Pons (tissue), 1 donor: ENCODE data around the gene NET1.

Experiments
- DNase-seq: peaks from one replicate; pipeline ENCODE4 v3.0.0-alpha.2; 2016; ENCODE audit warnings: low spot score

NET1 gene

DNA sequence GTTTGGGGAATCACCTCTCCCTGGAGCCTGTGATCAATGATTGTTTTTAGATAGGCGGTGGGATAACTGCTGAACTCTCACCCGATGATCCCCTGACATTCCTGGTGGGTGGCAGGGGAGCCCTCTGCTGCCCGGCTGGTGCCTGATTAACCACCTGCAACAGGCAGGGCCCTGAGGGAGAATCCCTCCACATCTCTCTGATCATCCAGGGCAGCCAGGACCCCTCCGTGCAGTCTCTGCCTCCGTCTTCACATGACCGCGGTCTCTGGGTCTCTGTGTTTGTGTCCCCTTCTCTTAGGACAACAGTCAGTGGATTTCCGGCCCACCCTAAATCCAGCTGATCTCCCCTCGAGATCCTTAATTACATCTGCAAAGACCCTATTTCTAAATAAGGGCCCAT, 69.7 kb downstream of the NET1 start:
- DNase-seq: no peak

DNA sequence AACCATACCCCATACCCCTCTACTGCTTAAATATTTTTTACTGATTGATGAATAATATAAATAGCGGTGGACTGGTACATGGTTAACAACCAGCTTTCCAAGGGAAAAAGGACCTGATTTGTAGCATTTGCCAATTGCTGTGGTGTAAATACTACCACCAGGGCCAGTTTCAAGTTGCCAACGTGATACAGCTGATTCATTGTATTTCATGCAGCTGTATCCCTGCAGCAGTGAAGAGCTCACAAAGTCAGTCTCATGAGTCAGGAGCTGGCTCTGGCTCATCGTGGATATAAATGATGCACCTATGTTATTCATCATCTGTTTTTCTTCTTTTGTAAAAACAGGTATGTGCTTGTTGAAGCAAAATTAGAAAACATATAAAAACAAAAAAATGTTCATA, 71.8 kb downstream of the NET1 start:
- DNase-seq: no peak

DNA sequence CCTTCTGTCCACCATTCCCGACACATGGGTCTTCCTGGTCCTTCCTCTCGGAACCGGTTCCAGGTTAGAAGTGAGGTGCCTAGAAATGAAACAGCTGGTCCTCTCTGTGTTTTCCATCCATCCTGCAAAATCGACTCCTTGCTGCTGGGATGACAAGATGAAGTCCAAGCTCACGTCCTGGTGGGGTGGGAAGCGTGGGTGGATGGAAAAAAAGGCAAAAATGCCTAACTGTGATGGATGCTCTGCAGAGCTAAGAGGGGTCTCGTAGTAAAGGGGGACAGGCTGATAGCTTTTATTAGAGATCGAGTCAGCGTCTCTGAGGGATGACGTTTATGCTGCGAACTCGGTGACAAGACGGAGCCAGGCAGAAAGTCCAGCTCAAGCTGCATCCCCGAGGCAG, 72.9 kb downstream of the NET1 start:
- DNase-seq: no peak

DNA sequence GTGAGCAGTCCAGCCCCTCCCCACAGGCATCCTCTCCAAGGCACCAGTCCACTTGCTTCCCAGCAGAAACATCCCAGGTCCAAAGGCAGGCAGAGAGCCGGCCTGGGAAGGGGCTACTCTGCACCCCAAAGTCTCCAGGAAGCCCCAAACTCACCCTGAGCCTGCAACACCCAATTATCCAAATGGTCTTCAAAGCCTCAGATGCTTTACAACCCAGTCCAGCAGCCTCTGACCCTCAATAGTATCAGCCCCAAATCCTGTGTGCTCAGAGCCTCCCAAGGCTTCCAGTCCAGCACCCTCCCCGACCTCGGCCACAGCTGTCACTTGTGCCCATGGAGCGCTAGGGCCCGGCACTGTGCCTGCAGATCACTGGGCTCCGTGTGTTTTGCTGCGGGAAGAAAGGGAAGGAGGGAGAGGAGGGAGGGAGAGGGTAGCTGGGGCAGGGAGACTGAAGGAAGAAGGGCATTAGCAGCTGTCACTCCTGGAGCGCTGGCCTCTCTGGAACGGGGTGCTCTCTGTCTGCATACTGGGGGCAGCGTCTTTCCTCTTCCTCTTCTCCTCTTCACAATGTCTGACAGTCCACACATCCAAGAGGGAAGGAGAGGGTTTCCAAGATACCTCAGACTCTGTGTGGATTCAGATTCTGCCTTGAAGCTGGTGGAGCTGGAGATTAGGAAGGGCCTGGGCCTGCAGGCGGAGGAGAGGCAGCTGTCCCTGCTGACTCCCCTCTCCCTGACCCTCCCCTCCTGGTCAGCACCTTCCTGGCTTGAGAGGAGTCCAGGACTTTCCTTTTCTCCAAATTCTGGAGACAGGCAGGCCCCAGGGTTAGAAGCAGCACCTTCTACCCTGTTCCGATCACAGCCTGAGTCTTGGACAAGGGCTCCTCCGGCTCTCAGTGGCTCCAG, 73.8 kb downstream of the NET1 start:
- DNase-seq: no peak

DNA sequence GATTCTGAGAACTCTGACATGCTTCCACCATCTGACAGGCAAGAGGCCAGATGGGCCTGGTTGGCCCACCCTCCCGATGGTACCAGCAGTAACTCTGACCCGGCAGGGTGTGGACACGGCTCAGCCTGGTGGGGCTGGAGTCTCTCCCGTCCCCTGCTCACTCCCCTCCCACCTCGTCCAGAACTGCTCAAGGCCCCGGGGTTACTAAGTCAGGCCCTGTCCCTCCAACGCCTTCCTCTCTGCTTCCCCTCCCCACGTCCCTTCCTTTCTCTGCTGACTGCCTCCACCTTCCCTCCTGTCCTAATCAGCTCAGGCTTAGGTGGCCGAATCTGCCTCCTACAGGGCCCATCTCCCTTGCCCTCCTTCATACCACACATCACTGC, 74.5 kb downstream of the NET1 start:
- DNase-seq: no peak

DNA sequence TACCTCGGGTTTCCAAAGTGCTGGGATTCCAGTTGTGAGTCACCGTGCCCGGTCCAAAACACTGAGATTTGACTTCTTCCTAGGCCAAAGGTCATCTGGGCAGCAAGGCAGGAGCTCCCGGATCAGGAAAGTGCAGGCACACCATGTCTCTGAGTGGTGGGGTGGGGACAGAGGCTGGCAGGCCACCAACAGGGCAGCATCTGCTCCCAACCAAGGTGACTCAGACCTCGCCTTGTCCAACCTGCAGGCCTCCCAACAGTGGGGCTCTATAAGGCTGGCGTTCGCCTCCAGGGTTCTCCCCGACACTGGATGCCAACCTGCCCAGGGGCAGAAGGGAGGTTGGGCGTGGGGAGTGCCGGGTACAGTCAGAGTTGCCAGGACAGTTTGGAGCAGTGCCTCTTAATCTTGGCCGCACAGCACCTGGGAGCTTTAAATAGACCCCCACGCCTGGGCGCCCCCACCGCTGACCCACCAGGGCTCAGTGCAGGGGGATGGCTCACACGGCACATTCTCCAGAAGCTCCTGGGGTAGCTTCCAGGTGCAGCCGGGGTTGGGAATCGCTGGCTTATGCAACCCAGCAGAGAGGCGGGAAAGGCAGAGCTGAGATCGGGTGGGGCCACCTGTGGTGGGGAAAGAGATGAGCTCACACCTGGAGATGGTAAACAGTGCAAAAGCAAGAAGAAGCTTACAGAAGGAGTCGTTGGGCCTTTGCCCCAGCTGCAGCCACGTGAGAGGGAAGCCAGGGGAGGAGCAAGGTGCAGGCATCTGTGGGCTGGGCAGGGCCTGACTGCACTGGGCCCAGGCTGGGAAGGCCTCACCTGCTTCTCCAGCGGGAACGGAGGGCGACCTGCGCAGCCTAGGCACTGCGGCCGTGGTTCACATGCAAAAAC, 76.2 kb downstream of the NET1 start:
- no peak for DNase-seq

DNA sequence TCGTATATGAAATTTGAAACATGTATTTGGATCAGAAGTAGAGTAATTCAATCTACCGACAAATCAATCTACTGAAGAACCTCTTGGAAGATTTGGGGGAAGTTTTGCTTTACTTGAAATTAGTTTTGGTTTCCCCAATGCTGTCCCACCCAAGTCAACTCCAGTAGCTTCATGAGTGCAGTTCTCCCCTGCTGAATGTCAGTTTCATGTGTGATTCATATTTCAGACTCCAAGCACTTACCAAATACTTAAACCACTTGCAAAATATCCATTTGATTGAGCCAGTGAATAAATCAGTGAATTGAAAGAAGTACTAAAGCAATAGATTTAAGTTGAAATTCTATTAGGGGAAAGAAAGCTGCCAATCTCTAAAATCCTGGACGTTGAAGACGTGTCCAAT, 77.7 kb downstream of the NET1 start:
- no peak for DNase-seq

DNA sequence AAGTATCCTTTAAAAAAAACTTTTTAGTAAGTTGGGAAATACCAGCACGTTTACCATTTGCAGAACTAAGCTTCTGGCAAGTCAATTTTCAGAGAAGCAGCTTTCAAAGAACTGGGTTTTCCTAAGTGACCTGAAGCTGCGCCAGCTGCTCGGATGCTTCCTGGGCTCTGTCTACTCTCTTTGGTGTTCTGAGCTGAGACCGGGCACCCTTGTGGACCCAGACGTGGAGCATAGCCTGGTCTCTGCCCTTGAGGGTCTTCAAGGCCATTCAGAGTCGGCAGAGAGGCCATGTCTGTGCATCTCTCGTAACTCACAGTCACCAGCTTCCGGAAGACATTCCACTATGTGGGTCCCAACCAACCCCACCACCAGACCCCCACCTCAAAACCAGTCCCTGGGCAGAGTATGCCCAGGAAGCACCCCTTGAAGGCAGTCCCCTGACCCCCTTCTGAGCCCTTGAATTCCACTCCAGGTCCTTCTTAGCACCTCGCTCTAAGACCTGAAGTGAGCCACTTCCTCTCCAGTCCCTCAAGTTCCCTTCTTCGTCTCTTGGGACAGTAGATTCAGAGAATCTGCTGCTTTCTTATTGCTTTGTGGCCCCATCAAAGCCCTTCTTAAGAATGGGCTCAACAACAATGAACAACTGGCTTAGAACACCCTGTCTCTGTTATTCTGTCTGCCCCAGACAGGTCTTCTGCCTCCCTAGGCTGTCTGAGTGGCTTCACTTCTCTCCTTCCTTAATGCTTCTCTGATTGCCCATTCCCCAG, 78.5 kb downstream of the NET1 start:
- DNase-seq: no peak

DNA sequence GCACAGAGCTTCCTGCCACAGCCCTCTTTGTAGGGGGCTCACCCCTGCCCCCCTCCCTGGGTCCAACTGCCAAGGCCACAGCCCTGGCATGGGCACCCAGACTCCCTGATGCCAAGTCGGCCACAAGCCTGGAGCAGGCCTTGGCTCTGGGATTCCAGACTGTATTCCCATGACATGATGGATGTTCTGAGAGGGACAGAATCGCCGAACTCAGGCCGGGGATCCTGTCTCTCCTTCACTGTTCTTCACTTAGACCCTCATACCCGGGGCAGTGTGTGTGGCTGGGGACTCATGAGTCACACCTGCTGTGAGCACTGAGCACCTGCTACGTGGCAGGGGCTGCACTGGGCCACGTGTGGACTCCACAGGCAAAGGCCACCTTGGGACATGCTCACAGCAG, 79.1 kb downstream of the NET1 start:
- no peak for DNase-seq

DNA sequence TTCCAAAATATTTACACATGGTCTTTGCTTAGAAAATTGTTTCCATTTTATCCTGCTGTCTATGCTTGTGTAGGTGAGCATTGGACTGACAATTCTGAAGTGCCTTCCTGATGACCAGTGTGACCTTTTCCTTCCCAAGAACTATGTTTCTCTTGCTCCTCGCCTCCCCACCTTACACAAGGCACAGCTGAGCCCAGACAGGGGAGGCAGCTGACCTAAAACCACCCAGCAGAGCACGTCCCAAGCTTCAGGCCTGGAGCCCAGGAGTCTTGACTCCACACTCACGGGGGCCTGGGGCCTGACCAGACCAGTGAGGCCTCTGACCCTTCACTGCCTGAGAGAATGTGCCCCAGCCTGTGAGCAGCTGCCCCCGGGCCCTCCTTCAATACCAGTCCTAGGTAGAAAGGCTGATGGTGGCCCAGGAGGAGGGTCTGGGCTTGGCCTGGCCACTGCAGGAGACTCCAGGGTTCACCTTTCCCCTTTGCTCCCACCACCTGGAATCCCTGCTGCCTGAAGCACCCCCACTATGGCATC, 80.0 kb downstream of the NET1 start:
- DNase-seq: no peak

DNA sequence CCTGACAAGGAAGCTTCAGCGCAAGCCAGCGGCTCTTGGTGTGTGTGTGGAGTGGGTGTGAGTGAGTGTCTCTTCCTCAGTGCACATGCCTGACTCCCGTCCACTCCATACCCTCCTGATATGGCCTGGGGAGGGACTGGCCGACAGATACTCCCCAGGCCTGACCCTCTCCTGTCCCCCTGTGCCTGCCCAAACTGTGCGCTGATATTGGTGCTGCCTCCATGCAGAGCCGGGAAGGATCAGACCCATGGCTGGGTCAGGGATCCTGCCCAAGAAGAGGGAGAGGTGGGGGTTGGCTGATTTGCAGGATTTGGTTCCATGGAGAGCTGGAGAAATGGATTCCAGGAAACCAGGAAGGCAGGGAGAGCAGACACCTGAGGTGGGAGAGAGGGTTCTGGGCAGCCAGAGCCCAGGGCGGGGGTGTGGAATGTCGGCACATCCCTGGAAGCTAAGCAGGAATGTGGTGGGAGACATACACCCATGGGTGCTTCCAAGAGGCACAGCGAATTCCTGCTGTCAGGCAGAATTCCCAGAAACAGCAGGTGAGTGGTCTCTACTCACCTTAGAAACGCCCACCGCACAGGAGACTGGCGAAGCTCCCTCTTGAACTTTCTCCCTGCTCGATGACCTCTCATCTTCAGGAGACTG, 80.7 kb downstream of the NET1 start:
- DNase-seq: no peak

DNA sequence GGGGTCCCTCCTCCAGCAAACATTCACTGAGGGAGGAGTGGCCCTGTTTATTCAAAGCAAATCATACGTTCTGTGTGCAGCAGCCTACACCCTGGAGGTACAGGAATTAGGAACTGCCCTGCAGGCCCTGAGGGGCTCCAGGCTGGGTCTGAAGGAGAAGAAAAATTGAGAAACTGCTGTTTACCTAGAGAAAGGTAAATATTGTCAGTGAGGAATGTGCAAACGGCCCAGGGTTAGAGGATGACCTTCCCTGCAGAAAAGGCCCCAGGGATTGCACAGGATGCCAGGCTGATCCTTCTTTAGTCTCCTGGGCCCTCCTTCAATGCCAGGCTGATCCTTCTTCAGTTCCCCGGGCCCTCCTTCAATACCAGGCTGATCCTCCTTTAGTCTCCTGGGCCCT, 81.3 kb downstream of the NET1 start:
- no peak for DNase-seq

DNA sequence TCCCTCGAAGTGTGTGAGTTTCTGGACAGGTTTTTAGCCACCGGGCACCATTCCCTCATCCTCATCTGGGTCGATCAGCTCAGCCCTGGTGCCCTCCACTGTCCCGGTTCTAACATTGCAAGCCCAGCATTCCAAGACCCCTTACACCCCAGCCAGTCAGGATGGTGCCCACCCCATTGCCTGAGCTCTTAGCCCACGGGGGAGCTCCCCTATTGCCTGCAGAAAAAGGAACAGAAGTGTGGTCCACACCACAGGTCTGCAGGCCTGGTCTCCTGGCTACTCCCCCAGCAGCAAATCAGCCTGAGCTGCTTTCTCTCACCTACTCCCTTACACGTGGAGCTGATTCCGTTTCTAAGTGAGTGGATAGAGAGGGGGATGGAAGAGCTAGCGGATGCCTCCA, 82.3 kb downstream of the NET1 start:
- DNase-seq: no peak

DNA sequence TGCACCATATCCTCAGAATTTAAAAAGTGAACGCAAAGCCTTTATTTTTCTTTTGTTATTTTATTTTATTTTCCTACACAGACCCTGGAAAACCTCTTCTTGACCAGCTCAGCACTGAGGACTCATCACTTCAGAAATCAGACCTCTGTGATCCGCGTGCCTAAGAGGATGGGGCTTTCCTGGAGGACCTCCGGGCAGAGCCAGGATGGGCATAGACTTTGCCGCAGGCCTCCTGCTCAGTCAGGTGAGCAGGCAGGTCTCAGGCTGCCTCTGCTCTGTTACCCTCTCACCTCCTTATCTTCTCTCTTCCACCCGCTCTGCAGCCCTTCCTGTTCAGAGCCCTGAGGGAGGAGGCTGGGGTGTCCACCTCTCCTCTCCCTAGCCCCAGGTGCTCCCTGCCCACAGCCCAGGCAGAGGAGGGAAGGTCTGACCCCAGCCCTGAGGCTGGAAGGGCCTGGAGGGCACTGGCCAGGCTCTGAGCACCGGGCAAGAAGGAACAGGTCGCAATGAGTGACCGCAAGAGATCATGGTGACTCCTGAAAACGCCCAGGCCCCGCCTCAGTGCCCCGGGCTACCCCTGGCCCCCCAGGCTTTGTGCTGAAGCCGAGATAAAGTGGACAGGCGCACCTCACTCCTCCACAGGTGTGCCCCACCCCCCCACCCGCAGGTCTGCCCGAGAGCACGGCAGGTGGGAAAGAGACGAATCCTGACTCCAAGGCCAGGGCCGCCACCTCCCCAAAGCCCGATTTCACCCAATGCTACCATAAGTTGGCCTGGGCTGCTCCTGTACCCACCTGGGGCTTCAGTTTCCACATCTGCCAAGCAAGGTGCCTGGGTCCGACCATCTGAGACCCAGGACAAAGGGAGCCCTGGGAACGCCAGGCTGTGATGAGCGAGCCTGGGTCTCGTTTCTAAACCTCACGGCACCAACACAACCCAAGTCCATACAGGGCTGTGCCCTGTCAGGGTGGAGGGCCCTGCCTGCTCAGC, 84.2 kb downstream of the NET1 start:
- DNase-seq: no peak

DNA sequence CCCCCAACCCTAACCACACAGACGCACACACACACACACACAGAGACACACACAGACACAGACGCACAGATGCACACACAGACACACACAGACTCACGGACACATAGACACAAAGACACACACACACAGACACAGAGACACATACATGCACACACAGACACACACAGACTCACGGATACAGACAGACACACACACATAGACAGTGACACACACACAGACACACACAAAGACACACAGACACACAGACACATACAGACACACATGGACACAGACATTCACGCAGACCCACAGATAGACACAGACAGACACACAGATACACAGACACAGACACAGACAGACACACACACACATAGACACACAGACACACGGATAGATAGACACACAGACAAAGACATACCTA, 84.9 kb downstream of the NET1 start:
- no peak for DNase-seq

DNA sequence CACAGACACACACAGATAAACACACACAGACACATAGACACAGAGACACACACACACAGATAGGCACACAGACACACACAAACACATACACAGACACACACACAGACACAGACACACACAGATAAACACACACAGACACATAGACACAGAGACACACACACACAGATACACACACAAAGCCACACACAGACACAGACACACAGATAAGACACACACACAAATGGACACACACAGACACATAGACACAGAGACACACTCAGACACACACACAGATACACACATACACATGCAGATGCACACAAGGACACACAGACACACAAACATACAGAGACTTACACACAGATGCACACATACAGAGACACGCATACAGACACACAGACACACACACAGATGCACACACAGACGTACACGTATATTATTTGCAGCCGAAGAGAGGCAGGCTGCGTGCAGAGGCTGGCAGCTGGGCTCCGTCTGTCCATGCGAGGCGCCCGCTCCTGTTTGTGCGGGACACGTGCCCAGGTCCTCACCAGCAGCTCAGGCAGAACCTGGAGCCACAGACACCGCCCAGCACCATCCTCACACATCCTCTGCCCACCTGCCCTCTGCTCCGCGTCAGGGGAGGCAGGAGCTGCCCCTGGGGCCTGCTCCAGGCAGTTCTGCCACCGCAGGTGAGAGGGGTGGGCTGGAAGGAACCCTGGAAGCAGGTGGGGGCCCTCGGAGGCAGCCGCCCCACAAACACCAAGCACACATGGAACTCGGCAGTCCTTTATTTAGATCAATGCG, 85.8 kb downstream of the NET1 start:
- DNase-seq: no peak

DNA sequence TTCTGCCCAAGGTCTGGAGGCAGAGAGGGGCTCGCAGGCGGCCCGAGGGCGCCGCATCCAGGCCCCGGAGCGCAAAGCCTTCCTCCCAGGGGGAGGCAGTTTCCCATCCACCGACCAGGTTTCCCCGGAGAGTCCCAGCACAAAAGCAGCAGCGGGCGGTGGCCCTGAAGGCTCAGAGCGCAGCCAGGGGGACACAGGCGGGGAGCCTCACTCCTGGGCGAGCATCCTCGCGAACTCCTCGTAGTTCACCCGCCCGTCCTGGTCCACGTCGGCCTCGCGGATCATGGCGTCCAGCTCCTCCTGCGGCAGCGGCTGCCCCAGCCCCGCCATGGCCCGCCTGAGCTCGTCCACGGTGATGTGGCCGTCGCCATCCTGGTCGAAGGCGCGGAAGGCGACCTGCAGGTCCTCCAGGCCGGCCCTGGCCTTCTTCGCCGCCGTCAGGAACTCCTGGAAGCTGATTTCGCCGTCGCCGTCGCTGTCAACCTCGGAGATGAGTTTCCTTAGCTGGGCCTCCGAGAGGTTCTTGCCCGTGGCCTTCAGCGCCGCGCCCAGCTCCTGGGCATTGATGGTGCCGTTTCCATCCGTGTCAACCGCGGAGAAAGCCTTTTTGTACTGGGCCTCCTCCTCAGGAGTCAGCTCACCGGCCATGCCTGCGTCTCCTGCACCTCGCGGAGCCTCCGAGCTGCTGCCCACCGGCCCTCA, 86.6 kb downstream of the NET1 start:
- DNase-seq: no peak

DNA sequence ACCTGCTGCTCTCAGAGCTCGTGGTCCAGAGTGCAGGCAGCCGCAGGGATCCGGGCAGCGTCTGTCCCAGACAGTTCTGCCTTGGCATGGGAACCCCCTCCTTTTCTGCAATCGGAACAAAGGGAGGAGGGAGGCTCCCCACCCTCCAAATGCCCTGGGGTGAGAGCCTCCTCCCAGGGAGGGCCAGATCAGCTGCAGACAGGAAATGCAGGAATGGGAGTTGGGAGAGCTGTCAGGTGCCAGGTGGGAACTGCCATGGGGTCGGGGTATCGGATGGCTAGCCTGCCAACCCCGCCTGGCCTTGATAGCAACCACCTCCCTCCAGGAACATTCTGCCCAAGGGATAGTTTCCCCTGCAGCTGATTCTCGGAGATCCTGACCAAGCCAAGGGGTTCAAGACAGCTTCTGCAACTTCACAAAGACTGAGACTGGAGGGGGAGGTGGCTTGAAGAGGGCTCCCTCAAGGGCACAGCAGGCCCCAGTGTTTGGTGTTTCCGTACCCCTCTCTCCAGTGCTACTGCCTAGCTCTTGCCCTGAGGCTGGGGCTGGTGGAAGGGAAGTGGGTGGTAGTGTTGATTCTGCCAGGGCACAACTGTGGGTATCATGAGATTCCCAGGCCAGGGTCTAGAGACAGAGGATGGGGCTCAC, 87.3 kb downstream of the NET1 start, which contains the start of gene CALML5:
Gene CALML5 (minus strand): TSS at position 78 of the 648 bp plus-strand sequence. CDS start 132 bp downstream, outside the sequence.
- DNase-seq: no peak
